ENCODE results near the gene KCNG2. TPM values are rescaled to one million over a fixed set of nuclear protein-coding genes. Genes with fewer than 3 reads are reported as not detected.

The KCNG2 gene
- total and polyA plus RNA-seq, 2 donors (not counting 1 experiment from before 2014, with no cell fraction given) = not detected

GRCh38 chr18:79853303-79853992 lies 55.7 kb downstream of the KCNG2 start:
- CTCF ChIA-PET = no interaction called here
- peaks cover 5% of the 10 kb centered on the region for H3K27me3 Mint-ChIP-seq
- H3K9me3 ChIP-seq (ENCODE audit: control extremely low read depth in 1 of 3, control insufficient read depth in 2 of 3, insufficient read depth in 1 of 3, low read length in 2 of 3) = peaks cover 0 to 7% (median 0%) of the 10 kb centered on the region in 3 donors
- intact Hi-C loops (cut with micrococcal nuclease) = no loop called here
- TF ChIP-seq CTCF (IDR thresholded peaks at IDR 0.05) (no peak), EZH2 (IDR thresholded peaks at IDR 0.05; ENCODE audit: borderline replicate concordance, insufficient read depth, low read depth, low read length, poor library complexity, severe bottlenecking) (no peak)
- DNase-seq (no peak), ATAC-seq (ENCODE audit: low read depth) (no peak)
- no peak overlapping the region for H3K4me3 Mint-ChIP-seq
- WGBS (ENCODE audit: insufficient coverage) = 56% methylated on average over 25 of the region's 26 CpGs
- no peak overlapping the region for H2AFZ ChIP-seq (ENCODE audit: insufficient read depth, low read depth, low read length, poor library complexity, severe bottlenecking)
- peaks cover 25 to 26% of the 10 kb centered on the region in 2 donors for H3K4me1 ChIP-seq (ENCODE audit: control insufficient read depth in 2 of 2, insufficient read depth in 2 of 2, low read length in 2 of 2)
- H3K27ac Mint-ChIP-seq = no peak overlapping the region
- no peaks in the 10 kb centered on the region for H3K36me3 ChIP-seq (replicated peaks in 1 of 2; ENCODE audit: control extremely low read depth in 1 of 2, control insufficient read depth in 1 of 2, extremely low read depth in 1 of 2, insufficient read depth in 2 of 2, low read length in 1 of 2)
- no peak overlapping the region for H3K27ac ChIP-seq (ENCODE audit: low read length in 2 of 2)
- H3K27me3 ChIP-seq (replicated peaks in 1 of 4; ENCODE audit: control extremely low read depth in 1 of 4, control insufficient read depth in 3 of 4, insufficient read depth in 4 of 4, low read length in 3 of 4) = peaks cover 0 to 3% (median 0%) of the 10 kb centered on the region in 4 experiments
- no peak overlapping the region for H3K9ac ChIP-seq (ENCODE audit: low read length)
- H3K4me2 ChIP-seq (replicated peaks; ENCODE audit: low read depth, low read length, poor library complexity, severe bottlenecking) = no peak overlapping the region
- POLR2A ChIA-PET = no interaction called here
- no peak overlapping the region for H3K4me3 ChIP-seq (ENCODE audit: control extremely low read depth in 1 of 5, extremely low read depth in 1 of 5, insufficient read depth in 1 of 5, low read depth in 2 of 5, low read length in 4 of 5)
- H3K79me2 ChIP-seq (ENCODE audit: control insufficient read depth, insufficient read depth, low read length) = no peaks in the 10 kb centered on the region
- H4K20me1 ChIP-seq (ENCODE audit: control insufficient read depth, insufficient read depth, low read length, poor library complexity, severe bottlenecking) = no peaks in the 10 kb centered on the region
- H3K4me1 Mint-ChIP-seq = peaks cover 32% of the 10 kb centered on the region
- H3K9me3 Mint-ChIP-seq (ENCODE audit: insufficient read depth) = no peaks in the 10 kb centered on the region

GRCh38 chr18:79853993-79854364 lies 56.2 kb downstream of the KCNG2 start:
- ATAC-seq (ENCODE audit: low read depth) (no peak), DNase-seq (no peak)
- H3K9ac ChIP-seq (ENCODE audit: low read length) = no peak overlapping the region
- H3K4me3 ChIP-seq (ENCODE audit: control extremely low read depth in 1 of 5, extremely low read depth in 1 of 5, insufficient read depth in 1 of 5, low read depth in 2 of 5, low read length in 4 of 5) = no peak overlapping the region
- peaks cover 0 to 7% (median 0%) of the 10 kb centered on the region in 3 donors for H3K9me3 ChIP-seq (ENCODE audit: control extremely low read depth in 1 of 3, control insufficient read depth in 2 of 3, insufficient read depth in 1 of 3, low read length in 2 of 3)
- Mint-ChIP-seq H3K27me3 (peaks cover 5% of the 10 kb centered on the region), H3K9me3 (ENCODE audit: insufficient read depth) (no peaks in the 10 kb centered on the region), H3K27ac (no peak overlapping the region), H3K4me1 (peaks cover 32% of the 10 kb centered on the region), H3K4me3 (no peak overlapping the region)
- no peak overlapping the region for H3K4me2 ChIP-seq (replicated peaks; ENCODE audit: low read depth, low read length, poor library complexity, severe bottlenecking)
- no peak overlapping the region for H2AFZ ChIP-seq (ENCODE audit: insufficient read depth, low read depth, low read length, poor library complexity, severe bottlenecking)
- no peaks in the 10 kb centered on the region for H4K20me1 ChIP-seq (ENCODE audit: control insufficient read depth, insufficient read depth, low read length, poor library complexity, severe bottlenecking)
- H3K27ac ChIP-seq (ENCODE audit: low read length in 2 of 2) = no peak overlapping the region
- peaks cover 0 to 3% (median 0%) of the 10 kb centered on the region in 4 experiments for H3K27me3 ChIP-seq (replicated peaks in 1 of 4; ENCODE audit: control extremely low read depth in 1 of 4, control insufficient read depth in 3 of 4, insufficient read depth in 4 of 4, low read length in 3 of 4)
- TF ChIP-seq CTCF (IDR thresholded peaks at IDR 0.05) = no peak
- peaks cover 25 to 26% of the 10 kb centered on the region in 2 donors for H3K4me1 ChIP-seq (ENCODE audit: control insufficient read depth in 2 of 2, insufficient read depth in 2 of 2, low read length in 2 of 2)
- WGBS (ENCODE audit: insufficient coverage) = 82% methylated on average over 14 of the region's 15 CpGs
- intact Hi-C loops (cut with micrococcal nuclease) = no loop called here
- POLR2A ChIA-PET = no interaction called here
- CTCF ChIA-PET = no interaction called here
- H3K79me2 ChIP-seq (ENCODE audit: control insufficient read depth, insufficient read depth, low read length) = no peaks in the 10 kb centered on the region
- no peaks in the 10 kb centered on the region for H3K36me3 ChIP-seq (replicated peaks in 1 of 2; ENCODE audit: control extremely low read depth in 1 of 2, control insufficient read depth in 1 of 2, extremely low read depth in 1 of 2, insufficient read depth in 2 of 2, low read length in 1 of 2)
